Measurements from ENCODE around the gene COL5A2. TPM values are rescaled to one million over a fixed set of nuclear protein-coding genes. Genes with fewer than 3 reads are reported as not detected.
A peak's percentile ranks its signal among the peaks of the same experiment; 100 is the strongest.

The COL5A2 gene
- total RNA-seq, 6 donors from 2014 or later = 9.0 to 42.7 (median 26.8) TPM

GRCh38 chr2:189056200-189057106, 123.1 kb downstream of the COL5A2 start:
- 69 to 75% methylated on average over 4 of the region's 4 CpGs for WGBS, 2 donors
- no peak for TF ChIP-seq POLR2AphosphoS5 (IDR thresholded peaks at IDR 0.05)
- no peak for TF ChIP-seq CTCF (IDR thresholded peaks at IDR 0.05)
- TF ChIP-seq POLR2A (IDR thresholded peaks at IDR 0.05) = no peak
- no peak for TF ChIP-seq EP300 (IDR thresholded peaks at IDR 0.05)
- Histone ChIP-seq H3K9me3 (no peaks in the 10 kb centered on the region), H3K27ac (no peak overlapping the region), H3K4me1 (no peaks in the 10 kb centered on the region), H3K36me3 (peaks cover 0 to 6% (median 0%) of the 10 kb centered on the region in 4 donors), H3K27me3 (no peaks in the 10 kb centered on the region), H3K4me3 (no peak overlapping the region)
- ATAC-seq (ENCODE audit: low FRiP score in 2 of 2) (no peak), DNase-seq (no peak)

- no peaks in the 10 kb centered on the region for H3K9me3 ChIP-seq
- H3K4me1 ChIP-seq = no peaks in the 10 kb centered on the region
- H3K27me3 ChIP-seq = no peaks in the 10 kb centered on the region
- TF ChIP-seq CTCF (IDR thresholded peaks at IDR 0.05) (no peak), POLR2A (IDR thresholded peaks at IDR 0.05) (no peak), POLR2AphosphoS5 (IDR thresholded peaks at IDR 0.05) (no peak), EP300 (IDR thresholded peaks at IDR 0.05) (no peak)
- DNase-seq = peak in 1 of 2 donors; percentile 6
- no peak overlapping the region for H3K4me3 ChIP-seq
- no peak overlapping the region for H3K27ac ChIP-seq
- WGBS, 2 donors = 84 to 86% methylated on average over 6 of the region's 7 CpGs
- no peak for ATAC-seq (ENCODE audit: low FRiP score in 2 of 2)
- H3K36me3 ChIP-seq = peaks cover 0 to 6% (median 0%) of the 10 kb centered on the region in 4 donors
Measured at GRCh38 chr2:189050165-189050712, 129.3 kb downstream of the COL5A2 start.

GRCh38 chr2:189049709-189050164, 129.8 kb downstream of the COL5A2 start:
- Histone ChIP-seq H3K27me3 (no peaks in the 10 kb centered on the region), H3K4me1 (no peaks in the 10 kb centered on the region), H3K36me3 (peaks cover 0 to 6% (median 0%) of the 10 kb centered on the region in 4 donors), H3K9me3 (no peaks in the 10 kb centered on the region), H3K4me3 (no peak overlapping the region), H3K27ac (no peak overlapping the region)
- 82 to 89% methylated on average over 1 of the region's 1 CpG for WGBS, 2 donors
- ATAC-seq (ENCODE audit: low FRiP score in 2 of 2) (no peak), DNase-seq (no peak)
- TF ChIP-seq POLR2AphosphoS5 (IDR thresholded peaks at IDR 0.05) (no peak), CTCF (IDR thresholded peaks at IDR 0.05) (no peak), EP300 (IDR thresholded peaks at IDR 0.05) (no peak), POLR2A (IDR thresholded peaks at IDR 0.05) (no peak)

GRCh38 chr2:189048189-189048588, 131.4 kb downstream of the COL5A2 start:
- Histone ChIP-seq H3K27me3 (no peaks in the 10 kb centered on the region), H3K4me1 (no peaks in the 10 kb centered on the region), H3K36me3 (peaks cover 0 to 6% (median 0%) of the 10 kb centered on the region in 4 donors), H3K4me3 (no peak overlapping the region), H3K9me3 (no peaks in the 10 kb centered on the region), H3K27ac (no peak overlapping the region)
- 91 to 92% methylated on average over 3 of the region's 3 CpGs for WGBS, 2 donors
- no peak for ATAC-seq (ENCODE audit: low FRiP score in 2 of 2)
- TF ChIP-seq POLR2AphosphoS5 (IDR thresholded peaks at IDR 0.05) (no peak), CTCF (IDR thresholded peaks at IDR 0.05) (no peak), POLR2A (IDR thresholded peaks at IDR 0.05) (no peak), EP300 (IDR thresholded peaks at IDR 0.05) (no peak)
- no peak for DNase-seq

Measured in upper lobe of left lung (tissue), 6 donors.